Liver (tissue), 9 donors: ENCODE measurements around the gene MICU1. TPM values are rescaled to one million over a fixed set of nuclear protein-coding genes. Genes with fewer than 3 reads are reported as not detected.

Source experiments
- DNase-seq: peaks from one replicate; pipeline ENCODE4 v3.0.0-alpha.2; 2017; ENCODE audit warnings: low spot score
- H3K27ac ChIP-seq, 2 donors: one replicate each; pipeline ENCODE4 v1.7.0; 2013; ENCODE audit warnings: inconsistent platforms in 2 of 2, low read length in 2 of 2, control low read depth in 1 of 2, low read depth in 1 of 2, mild to moderate bottlenecking in 1 of 2
- H3K27me3 ChIP-seq, 4 donors: one replicate each; pipeline versions ENCODE4 v1.6.1 to v1.7.0; 2013; ENCODE audit warnings: low read length in 3 of 4, inconsistent platforms in 1 of 4, mild to moderate bottlenecking in 1 of 4, moderate library complexity in 1 of 4; ENCODE audit not compliant: control insufficient read depth in 4 of 4, insufficient read depth in 4 of 4
- H3K36me3 ChIP-seq, 4 donors: one replicate each; pipeline versions ENCODE4 v1.6.1 to v1.7.0; 2013; ENCODE audit warnings: low read length in 3 of 4, mild to moderate bottlenecking in 3 of 4, low read depth in 1 of 4, moderate library complexity in 1 of 4; ENCODE audit not compliant: control insufficient read depth in 4 of 4, insufficient read depth in 3 of 4
- H3K4me1 ChIP-seq, 4 donors: one replicate each; pipeline versions ENCODE4 v1.6.1 to v1.7.0; 2013; ENCODE audit warnings: low read length in 3 of 4, mild to moderate bottlenecking in 3 of 4, moderate library complexity in 1 of 4; ENCODE audit not compliant: control insufficient read depth in 4 of 4, insufficient read depth in 4 of 4
- H3K4me3 ChIP-seq, 3 donors: one replicate each; pipeline versions ENCODE4 v1.6.1 to v1.7.0; 2013; ENCODE audit warnings: low read length in 3 of 3, control low read depth in 1 of 3, low read depth in 1 of 3, mild to moderate bottlenecking in 1 of 3
- H3K9ac ChIP-seq, 2 donors: one replicate each; pipeline ENCODE4 v1.7.0; 2013; ENCODE audit warnings: low read length in 2 of 2, mild to moderate bottlenecking in 2 of 2, moderate library complexity in 2 of 2, control low read depth in 1 of 2, low read depth in 1 of 2
- H3K9me3 ChIP-seq, 4 donors: one replicate each; pipeline versions ENCODE4 v1.6.1 to v1.7.0; 2013; ENCODE audit warnings: low read length in 3 of 4; ENCODE audit not compliant: control insufficient read depth in 4 of 4
- EGR1 ChIP-seq, 2 donors: IDR thresholded peaks; 2 replicates each; pipeline ENCODE4 v1.6.1; 2016 to 2018; ENCODE audit warnings: antibody characterized with exemption in 2 of 2, low read depth in 2 of 2
- FOXA1 ChIP-seq: IDR thresholded peaks from 2 replicates; pipeline ENCODE4 v1.6.1; 2016; ENCODE audit warnings: antibody characterized with exemption
- FOXA2 ChIP-seq: IDR thresholded peaks from 2 replicates; pipeline ENCODE4 v1.6.1; 2016; ENCODE audit warnings: antibody characterized with exemption
- GABPA ChIP-seq, 2 donors: IDR thresholded peaks in 1 of 2; conservative IDR thresholded peaks in 1 of 2; 2 replicates each; pipeline ENCODE4 v1.6.1; 2016; ENCODE audit warnings: antibody characterized with exemption in 2 of 2, mild to moderate bottlenecking in 1 of 2, moderate library complexity in 1 of 2
- HNF4A ChIP-seq, 2 donors: conservative IDR thresholded peaks; 2 replicates each; pipeline ENCODE4 v1.6.1; 2016; ENCODE audit warnings: antibody characterized with exemption in 2 of 2, mild to moderate bottlenecking in 2 of 2
- JUND ChIP-seq, 2 donors: IDR thresholded peaks; 2 replicates each; pipeline ENCODE4 v1.6.1; 2016; ENCODE audit warnings: antibody characterized with exemption in 2 of 2
- RAD21 ChIP-seq, 2 donors: IDR thresholded peaks; 2 replicates each; pipeline ENCODE4 v1.6.1; 2016; ENCODE audit warnings: antibody characterized with exemption in 2 of 2, mild to moderate bottlenecking in 2 of 2
- RXRA ChIP-seq, 2 donors: IDR thresholded peaks; 2 replicates each; pipeline ENCODE4 v1.6.1; 2017 to 2018; ENCODE audit warnings: antibody characterized with exemption in 2 of 2, mild to moderate bottlenecking in 1 of 2
- YY1 ChIP-seq: IDR thresholded peaks from 2 replicates; pipeline ENCODE4 v1.6.1; 2016; ENCODE audit warnings: antibody characterized with exemption, mild to moderate bottlenecking
- WGBS: extraction: QIAGEN DNeasy Blood & Tissue Kit; methylation state at CpG from one replicate; pipeline ENCODE4 v1.1.7; 2013; 5-methylcytosine and 5-hydroxymethylcytosine counted together
- polyA plus RNA-seq, 2 donors: library from polyadenylated mRNA; stranded (reverse) in 1 of 2; unstranded in 1 of 2; fragments of 200-250 nt in 1 of 2; fragments of >200 nt in 1 of 2; fragmentation: Nextera tagmentation in 1 of 2; extraction: Ambion mirVana in 1 of 2; gene quantifications; one replicate each; pipeline versions ENCODE4 v1.2.1 to v1.2.3, GENCODE V29; 2013 to 2015
- total RNA-seq, 2 donors: library from RNA; depleted of rRNA; stranded (reverse); fragments of >200 nt; gene quantifications; one replicate each; pipeline ENCODE4 v1.2.3, GENCODE V29; 2014
- TF ChIP-seq, protein P1 (sequence below): IDR thresholded peaks from 2 replicates; pipeline ENCODE4 v1.6.1; 2016; ENCODE audit warnings: antibody characterized with exemption
- TF ChIP-seq, protein P2 (sequence below): fragments of 150-350 bp; IDR thresholded peaks from 2 replicates; pipeline ENCODE4 v1.5.1; 2017; ENCODE audit warnings: improper control_type of control experiment, low read depth, low read length; ENCODE audit not compliant: missing input control
- TF ChIP-seq, protein P3 (sequence below): IDR thresholded peaks from 2 replicates; pipeline ENCODE4 v1.6.1; 2016; ENCODE audit warnings: antibody characterized with exemption
- donor health status: healthy.
- donor health status: healthy.
- donor health status: healthy.
- donor health status: healthy.
- donor health status: healthy.

MICU1 gene
- total and polyA plus RNA-seq, 4 donors, result 26.4 to 47.4 (median 32.1) TPM

DNA sequence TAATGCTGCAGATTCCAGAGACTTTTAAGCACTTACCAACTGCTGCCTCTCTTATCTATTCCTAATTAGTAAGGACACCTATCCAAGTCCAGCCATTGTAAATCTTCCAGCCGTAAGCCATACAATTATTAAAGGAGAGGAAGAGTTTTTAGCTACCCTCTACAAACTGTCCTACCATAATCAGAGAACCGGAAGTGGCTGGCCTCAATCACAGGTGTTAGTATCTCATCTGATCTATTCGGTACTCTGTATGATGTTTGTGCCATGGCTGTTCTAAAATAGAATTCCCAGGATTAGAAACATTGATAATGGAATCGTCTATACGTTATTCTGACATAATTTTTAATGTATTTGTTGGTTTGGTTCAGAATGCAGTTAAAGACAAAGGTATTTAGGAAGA is 102.8 kb downstream of the MICU1 start:
- no peak for DNase-seq
- 38% methylated on average over 5 of the region's 5 CpGs for WGBS
- Histone ChIP-seq H3K27ac (peak overlapping the region; percentile 51), H3K9ac (peak overlapping the region; percentile 66 to 92), H3K27me3 (no peaks in the 10 kb centered on the region), H3K36me3 (no peaks in the 10 kb centered on the region), H3K4me3 (peak overlapping the region; percentile 30 to 87 (median 77)), H3K4me1 (peaks cover 3 to 36% (median 30%) of the 10 kb centered on the region in 4 donors), H3K9me3 (no peaks in the 10 kb centered on the region)
- TF ChIP-seq RXRA (IDR thresholded peaks at IDR 0.05), result no peak
- no peak for TF ChIP-seq EGR1 (IDR thresholded peaks at IDR 0.05; ENCODE audit: low read depth in 2 of 2)
- no peak for TF ChIP-seq RAD21 (IDR thresholded peaks at IDR 0.05)
- no peak for TF ChIP-seq YY1
- no peak for TF ChIP-seq FOXA2
- peak in 1 of 2 donors; percentile 20 for TF ChIP-seq GABPA (IDR thresholded peaks at IDR 0.05 in 1 of 2, conservative IDR thresholded peaks at IDR 0.05 in 1 of 2)
- TF ChIP-seq, protein P1, sequence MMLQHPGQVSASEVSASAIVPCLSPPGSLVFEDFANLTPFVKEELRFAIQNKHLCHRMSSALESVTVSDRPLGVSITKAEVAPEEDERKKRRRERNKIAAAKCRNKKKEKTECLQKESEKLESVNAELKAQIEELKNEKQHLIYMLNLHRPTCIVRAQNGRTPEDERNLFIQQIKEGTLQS, result no peak
- TF ChIP-seq, protein P2, sequence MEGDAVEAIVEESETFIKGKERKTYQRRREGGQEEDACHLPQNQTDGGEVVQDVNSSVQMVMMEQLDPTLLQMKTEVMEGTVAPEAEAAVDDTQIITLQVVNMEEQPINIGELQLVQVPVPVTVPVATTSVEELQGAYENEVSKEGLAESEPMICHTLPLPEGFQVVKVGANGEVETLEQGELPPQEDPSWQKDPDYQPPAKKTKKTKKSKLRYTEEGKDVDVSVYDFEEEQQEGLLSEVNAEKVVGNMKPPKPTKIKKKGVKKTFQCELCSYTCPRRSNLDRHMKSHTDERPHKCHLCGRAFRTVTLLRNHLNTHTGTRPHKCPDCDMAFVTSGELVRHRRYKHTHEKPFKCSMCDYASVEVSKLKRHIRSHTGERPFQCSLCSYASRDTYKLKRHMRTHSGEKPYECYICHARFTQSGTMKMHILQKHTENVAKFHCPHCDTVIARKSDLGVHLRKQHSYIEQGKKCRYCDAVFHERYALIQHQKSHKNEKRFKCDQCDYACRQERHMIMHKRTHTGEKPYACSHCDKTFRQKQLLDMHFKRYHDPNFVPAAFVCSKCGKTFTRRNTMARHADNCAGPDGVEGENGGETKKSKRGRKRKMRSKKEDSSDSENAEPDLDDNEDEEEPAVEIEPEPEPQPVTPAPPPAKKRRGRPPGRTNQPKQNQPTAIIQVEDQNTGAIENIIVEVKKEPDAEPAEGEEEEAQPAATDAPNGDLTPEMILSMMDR, result no peak
- no peak for TF ChIP-seq FOXA1

DNA sequence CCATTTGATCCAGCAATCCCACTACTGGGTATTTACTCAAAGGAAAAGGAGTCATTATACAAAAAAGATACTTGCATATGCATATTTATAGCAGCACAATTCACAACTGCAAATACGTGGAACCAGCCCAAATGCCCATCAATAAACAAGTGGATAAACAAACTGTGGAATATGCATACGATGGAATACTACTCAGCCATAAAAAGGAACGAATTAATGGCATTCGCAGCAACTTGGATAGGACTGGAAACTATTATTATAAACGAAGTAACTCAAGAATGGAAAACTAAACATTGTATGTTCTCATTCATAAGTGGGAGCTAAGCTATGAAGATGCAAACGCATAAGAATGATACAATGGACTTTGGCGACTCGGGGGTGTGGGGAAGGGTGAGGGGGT is 108.6 kb downstream of the MICU1 start:
- WGBS, result 95% methylated on average over 8 of the region's 8 CpGs
- no peak for DNase-seq
- Histone ChIP-seq H3K36me3 (no peaks in the 10 kb centered on the region), H3K4me1 (peaks cover 4 to 35% (median 28%) of the 10 kb centered on the region in 4 donors), H3K27ac (no peak overlapping the region), H3K9me3 (no peaks in the 10 kb centered on the region), H3K27me3 (no peaks in the 10 kb centered on the region), H3K4me3 (no peak overlapping the region), H3K9ac (no peak overlapping the region)
- no peak for TF ChIP-seq JUND (IDR thresholded peaks at IDR 0.05)
- no peak for TF ChIP-seq RAD21 (IDR thresholded peaks at IDR 0.05)
- no peak for TF ChIP-seq EGR1 (IDR thresholded peaks at IDR 0.05; ENCODE audit: low read depth in 2 of 2)
- no peak for TF ChIP-seq GABPA (IDR thresholded peaks at IDR 0.05 in 1 of 2, conservative IDR thresholded peaks at IDR 0.05 in 1 of 2)
- no peak for TF ChIP-seq YY1

DNA sequence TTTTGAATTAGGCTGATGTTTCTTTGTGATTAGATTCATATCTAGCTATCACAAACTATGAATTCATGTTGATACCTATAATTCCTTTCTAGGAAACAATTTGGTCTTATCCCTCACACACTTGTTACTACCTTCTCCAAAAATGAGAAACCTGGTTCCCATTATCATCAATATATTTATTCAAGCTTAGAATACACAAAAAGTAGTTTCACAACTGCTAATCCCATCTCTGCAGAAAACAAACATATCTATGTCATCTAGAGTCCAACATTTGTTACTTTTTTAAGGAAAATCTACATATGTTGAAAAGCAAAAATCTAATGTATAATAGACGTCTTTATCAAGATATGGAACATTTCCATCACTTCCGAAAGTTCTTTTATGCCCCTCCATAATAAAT is 110.4 kb downstream of the MICU1 start:
- no peak overlapping the region for H3K27ac ChIP-seq
- H3K36me3 ChIP-seq, result no peaks in the 10 kb centered on the region
- 47% methylated on average over 2 of the region's 2 CpGs for WGBS
- no peak for DNase-seq
- no peak overlapping the region for H3K9ac ChIP-seq
- no peaks in the 10 kb centered on the region for H3K9me3 ChIP-seq
- no peaks in the 10 kb centered on the region for H3K27me3 ChIP-seq
- H3K4me1 ChIP-seq, result peaks cover 5 to 30% (median 21%) of the 10 kb centered on the region in 4 donors
- H3K4me3 ChIP-seq, result no peak overlapping the region
- no peak for TF ChIP-seq JUND (IDR thresholded peaks at IDR 0.05)
- TF ChIP-seq, protein P3, sequence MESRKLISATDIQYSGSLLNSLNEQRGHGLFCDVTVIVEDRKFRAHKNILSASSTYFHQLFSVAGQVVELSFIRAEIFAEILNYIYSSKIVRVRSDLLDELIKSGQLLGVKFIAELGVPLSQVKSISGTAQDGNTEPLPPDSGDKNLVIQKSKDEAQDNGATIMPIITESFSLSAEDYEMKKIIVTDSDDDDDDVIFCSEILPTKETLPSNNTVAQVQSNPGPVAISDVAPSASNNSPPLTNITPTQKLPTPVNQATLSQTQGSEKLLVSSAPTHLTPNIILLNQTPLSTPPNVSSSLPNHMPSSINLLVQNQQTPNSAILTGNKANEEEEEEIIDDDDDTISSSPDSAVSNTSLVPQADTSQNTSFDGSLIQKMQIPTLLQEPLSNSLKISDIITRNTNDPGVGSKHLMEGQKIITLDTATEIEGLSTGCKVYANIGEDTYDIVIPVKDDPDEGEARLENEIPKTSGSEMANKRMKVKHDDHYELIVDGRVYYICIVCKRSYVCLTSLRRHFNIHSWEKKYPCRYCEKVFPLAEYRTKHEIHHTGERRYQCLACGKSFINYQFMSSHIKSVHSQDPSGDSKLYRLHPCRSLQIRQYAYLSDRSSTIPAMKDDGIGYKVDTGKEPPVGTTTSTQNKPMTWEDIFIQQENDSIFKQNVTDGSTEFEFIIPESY, result no peak
- TF ChIP-seq HNF4A (conservative IDR thresholded peaks at IDR 0.05), result peak; percentile 11 to 38
